ENCODE results near the gene PRKRA.
A peak's percentile ranks its signal among the peaks of the same experiment; 100 is the strongest.
"Not testable (repeated sequence)": the region's sequence is repeated elsewhere in the genome, so short reads cannot be mapped to it uniquely, and the experiment has no call there.

Gene PRKRA

GRCh38 chr2:178450774-178451525, at the start of gene PRKRA, which contains the start of gene PJVK:
PRKRA (minus strand) TSS chr2:178451175; CDS start chr2:178451030, 145 bp downstream.
PJVK (plus strand) TSS chr2:178451378; CDS start chr2:178453410, 2,032 bp downstream.
- peak; percentile 96 for DNase-seq (ENCODE audit: low spot score)

DNA sequence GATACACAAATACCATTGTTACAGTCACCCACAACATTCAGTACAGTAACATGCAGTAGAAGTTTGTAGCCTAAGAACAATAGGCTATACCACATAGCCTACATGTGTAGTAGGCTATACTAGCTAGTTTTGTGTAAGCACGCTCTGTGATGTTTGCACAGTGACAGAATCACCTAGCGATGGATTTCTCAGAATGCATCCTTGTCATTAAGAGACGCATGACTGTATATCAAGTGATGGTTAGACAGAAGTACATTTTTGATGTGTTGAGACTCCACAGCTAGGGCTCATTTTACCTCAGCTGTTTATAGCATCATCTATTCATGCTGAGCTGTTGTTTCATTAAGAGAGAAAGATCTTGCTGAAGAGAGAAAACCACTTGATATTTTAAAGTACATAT, 48.7 kb upstream of the PRKRA start:
- no peak for DNase-seq (ENCODE audit: low spot score)

GRCh38 chr2:178498137-178498536, 47.2 kb upstream of the PRKRA start:
- DNase-seq (ENCODE audit: low spot score), result no peak

- no peak for DNase-seq (ENCODE audit: low spot score)
These were observed 45.1 kb upstream of the PRKRA start for GRCh38 chr2:178496049-178496448.

DNA sequence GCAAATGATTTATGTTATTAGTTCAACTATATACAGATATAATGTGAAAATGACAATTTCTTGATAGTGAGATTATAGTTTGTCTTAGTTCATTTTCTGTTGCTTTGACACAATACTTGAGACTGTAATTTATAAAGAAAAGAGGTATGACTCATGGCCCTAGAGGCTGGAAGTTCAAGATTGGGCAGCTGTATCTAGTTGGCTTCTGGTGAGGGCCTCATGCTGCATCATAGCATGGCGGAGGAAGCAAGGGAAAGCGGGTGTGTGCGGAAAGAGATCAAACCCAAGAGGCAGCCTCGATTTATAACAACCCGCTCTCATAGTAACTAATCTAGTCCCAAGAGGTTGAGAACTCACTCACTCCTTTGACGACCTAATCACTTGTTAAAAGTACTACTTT, 40.6 kb upstream of the PRKRA start:
- no peak for DNase-seq (ENCODE audit: low spot score)

- DNase-seq (ENCODE audit: low spot score), result no peak
These were observed 34.4 kb upstream of the PRKRA start for GRCh38 chr2:178485356-178485755.

DNA sequence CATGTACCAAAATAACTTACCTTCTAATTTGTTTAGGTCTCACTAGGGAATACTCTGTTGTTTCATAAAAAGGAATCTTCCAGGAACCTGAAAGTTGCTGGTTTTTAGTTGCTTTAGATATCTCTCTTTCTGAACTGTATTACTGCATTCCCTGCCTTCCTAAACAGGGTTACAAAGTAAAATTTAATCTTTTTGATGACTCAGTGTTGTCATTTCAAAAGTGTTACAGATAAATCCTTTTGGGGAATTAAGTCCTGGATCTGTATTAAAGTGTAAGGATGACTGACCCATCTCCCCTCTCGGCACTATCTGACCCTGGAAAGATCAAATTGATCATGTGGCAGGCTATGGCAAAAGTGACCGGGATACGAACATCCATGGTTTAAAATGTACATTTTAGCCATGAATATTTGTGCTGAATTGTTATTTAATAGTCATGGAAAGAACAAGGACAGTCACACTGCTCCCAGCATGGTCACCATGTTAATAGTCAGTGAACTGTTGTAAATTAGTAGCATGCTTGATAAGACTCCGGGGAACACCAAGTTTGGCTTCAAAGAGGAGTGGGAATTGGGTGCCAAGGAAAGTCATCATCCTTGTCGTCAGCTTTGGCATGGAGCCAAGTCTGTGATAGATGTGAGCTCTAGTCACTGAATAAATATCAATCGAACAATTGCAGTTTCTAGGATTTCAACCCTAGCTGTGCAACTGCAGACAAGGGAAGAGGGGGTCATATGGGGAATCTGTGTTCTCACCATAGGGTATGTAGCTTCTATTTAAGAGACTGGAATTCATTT, 33.5 kb upstream of the PRKRA start:
- no peak for DNase-seq (ENCODE audit: low spot score)

- no peak for DNase-seq (ENCODE audit: low spot score)
These were observed 31.5 kb upstream of the PRKRA start for GRCh38 chr2:178482437-178482836.

GRCh38 chr2:178480227-178481181, 29.5 kb upstream of the PRKRA start, which contains the start of gene PLEKHA3:
PLEKHA3 (plus strand) TSS chr2:178480457; CDS start chr2:178480870, 413 bp downstream.
- peak; percentile 94 for DNase-seq (ENCODE audit: low spot score)

DNA sequence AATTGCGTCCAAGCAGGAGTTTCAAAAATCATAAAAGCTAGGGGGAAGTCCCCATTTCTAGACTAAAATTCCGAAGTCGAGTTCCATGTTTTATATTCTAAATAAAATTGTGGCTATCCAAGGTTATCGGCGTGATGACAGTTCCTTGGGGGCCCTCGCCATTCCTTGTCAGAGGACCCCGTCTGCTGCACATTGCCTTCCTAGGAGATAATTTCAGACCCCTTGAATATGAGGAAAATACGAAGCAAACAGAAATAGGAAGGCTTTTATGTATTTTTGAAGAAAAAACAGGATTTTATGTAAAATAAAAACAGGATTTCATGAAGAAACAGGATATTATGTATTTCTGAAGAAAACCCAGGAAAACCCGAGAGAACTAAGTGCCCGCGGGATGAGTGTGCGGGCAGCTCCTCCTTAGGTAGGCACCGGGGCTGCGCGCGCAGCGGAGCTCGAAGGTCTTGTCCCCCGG, 28.8 kb upstream of the PRKRA start:
- no peak for DNase-seq (ENCODE audit: low spot score)

DNA sequence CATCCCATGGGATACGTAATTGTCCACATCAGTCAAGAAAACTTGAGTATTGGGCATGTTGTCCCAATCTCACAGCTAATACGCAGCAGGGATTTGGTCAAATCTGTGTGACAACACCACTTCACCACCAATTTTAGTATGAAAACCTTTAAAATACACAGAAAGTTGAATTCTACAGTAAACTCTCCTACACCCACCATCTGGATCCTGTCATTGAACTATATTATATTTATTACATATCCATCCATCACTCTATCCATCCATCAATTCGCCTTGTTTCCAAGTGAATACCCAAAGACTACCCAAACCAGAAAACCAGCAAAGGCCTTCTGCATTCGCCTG, 28.3 kb upstream of the PRKRA start:
- DNase-seq (ENCODE audit: low spot score), result no peak

- peak; percentile 84 for DNase-seq (ENCODE audit: low spot score)
These were observed 27.7 kb upstream of the PRKRA start, which contains the start of gene FKBP7 for GRCh38 chr2:178478439-178479274. FKBP7 (minus strand) TSS chr2:178478600; CDS start chr2:178478499, 101 bp downstream.

- no peak for DNase-seq (ENCODE audit: low spot score)
These were observed 27.1 kb upstream of the PRKRA start for GRCh38 chr2:178478130-178478438.

DNA sequence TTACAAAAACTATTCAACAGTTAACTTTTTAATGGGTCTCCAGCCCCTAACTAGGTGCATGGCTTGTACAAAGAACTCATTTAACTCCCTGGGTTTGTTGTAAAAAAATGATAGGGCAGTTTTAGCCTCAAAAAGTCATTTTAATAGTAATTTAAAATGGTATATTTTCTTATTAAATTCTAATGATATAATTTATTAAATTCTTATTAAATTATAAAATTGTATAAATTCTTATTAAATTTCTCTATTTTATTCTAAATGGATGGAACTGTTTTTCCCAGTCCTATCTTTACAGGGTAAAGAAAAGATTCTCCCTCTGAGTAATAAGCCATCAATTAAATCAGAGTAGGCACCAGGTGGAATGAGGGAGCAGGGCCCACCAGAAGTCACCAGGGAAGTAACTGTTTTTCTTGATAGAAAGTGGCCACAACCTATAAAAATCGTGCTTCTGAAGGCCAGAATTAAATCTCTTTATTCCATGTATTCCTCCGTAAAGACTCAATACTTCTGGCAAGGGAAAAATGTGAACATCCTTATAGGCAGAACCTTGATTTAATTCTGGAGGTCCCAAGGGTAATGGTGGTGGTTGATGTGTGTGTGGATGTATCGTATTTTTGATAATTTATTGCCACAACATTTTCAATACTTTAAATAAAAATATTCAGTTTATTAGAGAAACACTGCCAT, 26.6 kb upstream of the PRKRA start:
- DNase-seq (ENCODE audit: low spot score), result no peak

DNA sequence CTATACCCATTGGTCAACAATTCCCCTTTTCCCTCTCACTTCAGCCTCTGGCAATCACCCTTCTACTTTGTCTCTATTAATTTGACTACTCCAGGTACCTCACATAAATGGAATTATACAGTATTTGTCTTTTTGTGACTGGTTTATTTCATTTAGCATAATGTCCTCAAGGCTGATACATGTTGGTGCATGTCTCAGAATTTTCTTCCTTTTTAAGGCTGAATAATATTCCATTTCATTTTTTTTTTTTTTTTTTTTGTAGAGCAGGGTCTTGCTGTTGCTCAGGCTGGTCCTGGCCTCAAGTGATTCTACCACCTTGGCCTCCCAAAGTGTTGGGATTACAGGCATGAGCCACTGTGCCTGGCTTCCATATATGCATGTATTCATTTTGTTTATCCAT, 25.5 kb upstream of the PRKRA start:
- DNase-seq (ENCODE audit: low spot score), result no peak

- DNase-seq (ENCODE audit: low spot score), result no peak
These were observed 23.6 kb upstream of the PRKRA start for GRCh38 chr2:178474560-178474959.

GRCh38 chr2:178473931-178474330, 23.0 kb upstream of the PRKRA start:
- DNase-seq (ENCODE audit: low spot score), result no peak

- DNase-seq (ENCODE audit: low spot score), result no peak
These were observed 22.4 kb upstream of the PRKRA start for GRCh38 chr2:178473373-178473772.

GRCh38 chr2:178471313-178471712, 20.3 kb upstream of the PRKRA start:
- DNase-seq (ENCODE audit: low spot score), result not testable (repeated sequence)

DNA sequence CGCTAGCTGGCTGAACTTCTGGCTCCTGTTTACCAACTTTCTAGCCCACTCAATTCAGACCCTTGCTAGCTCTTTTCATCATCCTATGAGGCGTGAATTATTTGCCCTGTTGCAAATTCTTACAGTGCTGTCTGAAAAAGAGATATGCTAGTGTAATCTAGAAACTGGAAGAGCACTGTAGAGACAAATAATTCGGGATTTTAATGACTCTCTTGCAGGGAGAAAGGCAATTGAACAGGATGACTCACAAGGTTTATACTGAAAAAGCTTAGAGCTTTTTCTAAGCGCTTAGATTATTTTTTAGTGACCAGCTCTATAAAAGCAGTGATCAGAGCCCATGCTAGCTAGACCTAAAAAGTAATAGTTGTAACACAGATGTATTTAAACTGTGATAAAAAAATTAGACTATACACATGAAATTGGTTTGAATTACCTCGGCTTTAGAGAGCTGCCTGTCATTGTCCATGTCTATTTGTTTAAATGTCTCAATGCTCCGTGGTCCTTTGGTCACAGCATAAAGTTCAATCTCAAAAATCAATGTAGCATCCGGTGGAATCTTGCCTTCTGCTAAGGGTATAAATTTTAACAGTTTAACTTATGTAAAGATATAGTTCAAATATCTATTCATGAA, 18.4 kb upstream of the PRKRA start:
- DNase-seq (ENCODE audit: low spot score), result no peak
